HEK293 (cell line): ENCODE data around the gene TEX30.

Source experiments
- CTCF ChIA-PET: fragments of 350-600 bp; formaldehyde crosslinking; extraction: SDS; loops from one replicate; lab custom pipeline; 2021; ENCODE audit warnings: antibody characterized with exemption; lab: Yijun Ruan, JAX
- POLR2A ChIA-PET: fragments of 300-600 bp; formaldehyde crosslinking; extraction: SDS; loops from one replicate; lab custom pipeline; 2020; ENCODE audit warnings: antibody characterized with exemption, inconsistent platforms; lab: Yijun Ruan, JAX
- H3K27ac ChIP-seq: fragments of 200-500 bp; sonication (Bioruptor generic); 2 replicates; pipeline ENCODE4 v1.5.1; 2014; ENCODE audit warnings: low read depth, low read length, control low read depth, inconsistent platforms; ENCODE audit errors: extremely low read depth
- H3K36me3 ChIP-seq, 2 experiments: fragments of 200-500 bp in 1 of 2; sonication (Bioruptor generic) in 1 of 2; 1 replicate in 1 of 2; 2 replicates in 1 of 2; pipeline ENCODE4 v1.5.1; 2014 to 2017; ENCODE audit warnings: inconsistent platforms in 2 of 2, low read length in 2 of 2; ENCODE audit not compliant: control insufficient read depth in 2 of 2, insufficient read depth in 1 of 2
- H3K4me1 ChIP-seq: fragments of 200-500 bp; sonication (Bioruptor generic); 2 replicates; pipeline ENCODE4 v1.5.1; 2014; ENCODE audit warnings: mild to moderate bottlenecking, low read length, inconsistent platforms; ENCODE audit not compliant: control insufficient read depth, insufficient read depth
- H3K4me3 ChIP-seq: 2 replicates; pipeline ENCODE4 v1.5.1; 2011; ENCODE audit warnings: low read depth, mild to moderate bottlenecking, control low read depth, low read length, moderate library complexity
- H3K9me3 ChIP-seq: fragments of 200-500 bp; sonication (Bioruptor generic); 2 replicates; pipeline ENCODE4 v1.5.1; 2014; ENCODE audit warnings: low read depth, low read length, inconsistent platforms; ENCODE audit not compliant: control insufficient read depth, insufficient read depth
- GLIS1 ChIP-seq: fragments of 450-650 bp; formaldehyde crosslinking; IDR thresholded peaks from 2 replicates; pipeline ENCODE4 v1.5.1; 2016; ENCODE audit warnings: missing biosample characterization, missing genetic modification characterization
- GLIS2 ChIP-seq: fragments of 450-650 bp; formaldehyde crosslinking; IDR thresholded peaks from 2 replicates; pipeline ENCODE4 v1.5.1; 2016; ENCODE audit warnings: missing biosample characterization, missing genetic modification characterization
- OSR2 ChIP-seq: fragments of 450-650 bp; formaldehyde crosslinking; IDR thresholded peaks from 2 replicates; pipeline ENCODE4 v1.5.1; 2016; ENCODE audit warnings: missing biosample characterization, missing genetic modification characterization
- YY1 ChIP-seq: fragments of 450-650 bp; formaldehyde crosslinking; IDR thresholded peaks from 2 replicates; pipeline ENCODE4 v1.5.1; 2018; ENCODE audit warnings: missing biosample characterization, missing genetic modification characterization
- ZBTB1 ChIP-seq: fragments of 450-650 bp; formaldehyde crosslinking; IDR thresholded peaks from 2 replicates; pipeline ENCODE4 v1.5.1; 2016; ENCODE audit warnings: missing biosample characterization, missing genetic modification characterization
- ZBTB17 ChIP-seq: fragments of 450-650 bp; formaldehyde crosslinking; IDR thresholded peaks from 2 replicates; pipeline ENCODE4 v1.5.1; 2016; ENCODE audit warnings: missing biosample characterization, missing genetic modification characterization
- ZNF132 ChIP-seq: fragments of 450-650 bp; formaldehyde crosslinking; IDR thresholded peaks from 2 replicates; pipeline ENCODE4 v1.5.1; 2017; ENCODE audit warnings: missing biosample characterization, missing genetic modification characterization, borderline replicate concordance
- ZNF138 ChIP-seq: fragments of 450-650 bp; formaldehyde crosslinking; IDR thresholded peaks from 2 replicates; pipeline ENCODE4 v1.5.1; 2016; ENCODE audit warnings: missing biosample characterization, missing genetic modification characterization, borderline replicate concordance
- ZNF146 ChIP-seq: fragments of 450-650 bp; formaldehyde crosslinking; IDR thresholded peaks from 2 replicates; pipeline ENCODE4 v1.5.1; 2016; ENCODE audit warnings: missing biosample characterization, missing genetic modification characterization
- ZNF19 ChIP-seq: fragments of 450-650 bp; formaldehyde crosslinking; IDR thresholded peaks from 2 replicates; pipeline ENCODE4; 2016; ENCODE audit warnings: missing biosample characterization, missing genetic modification characterization, low read depth
- ZNF239 ChIP-seq: fragments of 450-650 bp; formaldehyde crosslinking; IDR thresholded peaks from 2 replicates; pipeline ENCODE4 v1.5.1; 2016; ENCODE audit warnings: missing biosample characterization, missing genetic modification characterization
- ZNF394 ChIP-seq: fragments of 450-650 bp; formaldehyde crosslinking; IDR thresholded peaks from 2 replicates; pipeline ENCODE4 v1.5.1; 2016; ENCODE audit warnings: missing biosample characterization, missing genetic modification characterization, mild to moderate bottlenecking, moderate library complexity, borderline replicate concordance
- ZNF423 ChIP-seq: fragments of 450-650 bp; formaldehyde crosslinking; IDR thresholded peaks from 2 replicates; pipeline ENCODE4 v1.5.1; 2016; ENCODE audit warnings: missing biosample characterization, missing genetic modification characterization
- ZNF560 ChIP-seq: fragments of 450-650 bp; formaldehyde crosslinking; IDR thresholded peaks from 2 replicates; pipeline ENCODE4 v1.5.1; 2017; ENCODE audit warnings: missing biosample characterization, missing genetic modification characterization, borderline replicate concordance
- ZNF610 ChIP-seq: fragments of 450-650 bp; formaldehyde crosslinking; IDR thresholded peaks from 2 replicates; pipeline ENCODE4 v1.5.1; 2016; ENCODE audit warnings: missing biosample characterization, missing genetic modification characterization, borderline replicate concordance
- ZNF621 ChIP-seq: fragments of 450-650 bp; formaldehyde crosslinking; IDR thresholded peaks from 2 replicates; pipeline ENCODE4 v1.5.1; 2017; ENCODE audit warnings: missing biosample characterization, missing genetic modification characterization
- ZNF626 ChIP-seq: fragments of 450-650 bp; sonication (Bioruptor Pico); formaldehyde crosslinking; IDR thresholded peaks from 2 replicates; pipeline ENCODE4 v1.5.1; 2018; ENCODE audit warnings: missing biosample characterization, missing genetic modification characterization, inconsistent platforms
- ZNF629 ChIP-seq: fragments of 450-650 bp; formaldehyde crosslinking; IDR thresholded peaks from 2 replicates; pipeline ENCODE4 v1.5.1; 2017; ENCODE audit warnings: missing biosample characterization, missing genetic modification characterization
- ZNF660 ChIP-seq: fragments of 450-650 bp; IDR thresholded peaks from 2 replicates; pipeline ENCODE4 v1.5.1; 2018; ENCODE audit warnings: missing biosample characterization, mild to moderate bottlenecking, missing genetic modification characterization
- ZNF747 ChIP-seq: fragments of 450-650 bp; formaldehyde crosslinking; IDR thresholded peaks from 2 replicates; pipeline ENCODE4 v1.5.1; 2016; ENCODE audit warnings: missing biosample characterization, missing genetic modification characterization
- TF ChIP-seq, protein P1 (sequence below): fragments of 450-650 bp; formaldehyde crosslinking; IDR thresholded peaks from 2 replicates; pipeline ENCODE4 v1.5.1; 2016; ENCODE audit warnings: missing biosample characterization, missing genetic modification characterization
- TF ChIP-seq, protein P2 (sequence below): sonication (generic); formaldehyde crosslinking; IDR thresholded peaks from 2 replicates; pipeline ENCODE4 v1.8.1; 2022; ENCODE audit warnings: mild to moderate bottlenecking, moderate library complexity, missing genetic modification reagents
- TF ChIP-seq, protein P3 (sequence below): fragments of 450-650 bp; formaldehyde crosslinking; IDR thresholded peaks from 2 replicates; pipeline ENCODE4 v1.5.1; 2016; ENCODE audit warnings: missing biosample characterization, missing genetic modification characterization
- TF ChIP-seq, protein P4 (sequence below): fragments of 450-650 bp; formaldehyde crosslinking; IDR thresholded peaks from 2 replicates; pipeline ENCODE4 v1.5.1; 2016; ENCODE audit warnings: missing biosample characterization, missing genetic modification characterization, borderline replicate concordance
- TF ChIP-seq, protein P5 (sequence below): fragments of 450-650 bp; formaldehyde crosslinking; IDR thresholded peaks from 2 replicates; pipeline ENCODE4 v1.5.1; 2017; ENCODE audit warnings: missing biosample characterization, mild to moderate bottlenecking, missing genetic modification characterization, moderate library complexity

The TEX30 gene

DNA sequence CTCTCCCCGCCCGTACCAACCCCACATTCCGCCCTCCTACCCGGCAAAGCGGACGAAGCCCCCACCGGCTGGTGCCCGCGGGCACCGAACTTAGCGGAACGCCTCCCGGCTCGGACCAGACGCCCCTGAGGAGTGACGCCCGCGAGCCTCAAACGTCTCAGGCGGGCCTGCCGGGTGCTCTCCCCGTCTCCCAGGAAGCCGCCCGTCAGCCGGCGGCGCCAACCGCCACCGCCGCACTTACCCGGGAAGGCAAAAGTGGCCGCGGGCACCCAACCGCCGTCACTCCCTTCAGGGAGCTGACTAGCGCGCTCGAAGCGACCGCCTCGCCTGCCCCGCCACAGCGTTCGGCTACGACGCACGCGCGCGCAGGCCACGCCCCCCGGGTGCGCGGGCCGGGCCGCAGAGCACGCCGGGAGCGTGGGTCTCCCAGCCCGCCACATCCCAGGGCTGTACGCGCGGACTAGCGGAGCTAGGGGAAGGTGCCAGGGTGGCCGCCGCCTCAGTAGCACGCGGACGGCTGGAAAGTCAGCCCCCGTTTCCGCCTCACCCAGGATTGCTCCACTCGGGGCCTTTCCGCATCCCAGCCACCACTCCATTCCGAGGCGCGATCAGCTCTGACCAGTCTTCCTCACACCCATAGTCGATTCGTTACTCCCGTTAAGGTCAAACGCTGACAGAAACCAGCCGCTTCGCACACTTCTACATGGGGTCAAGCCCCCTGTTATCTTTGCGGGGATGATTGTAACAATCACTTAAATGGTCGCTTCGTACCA is at the start of gene TEX30:
TSS of gene TEX30 (minus strand) at position 346 of the 773 bp plus-strand sequence. CDS start 3,760 bp downstream, outside the sequence.
- Histone ChIP-seq H3K9me3 (no peaks in the 10 kb centered on the region), H3K36me3 (no peaks in the 10 kb centered on the region), H3K4me1 (peaks cover 3% of the 10 kb centered on the region; the same call in 1 of the 2 replicates), H3K27ac (peak within 1 kb of the TSS; percentile 69), H3K4me3 (peak within 1 kb of the TSS; percentile 71)
- ChIA-PET POLR2A (interaction anchor here (0.6 to 2.1 kb wide), 11 partner anchors 26 to 181 kb away, joined by 3 to 19 read pairs (median 4); partner anchors contain the start of genes BIVM, ERCC5, POGLUT2 and TPP2), CTCF (interaction anchor here (0.6 kb wide), 1 partner anchor 141 kb away, joined by 3 read pairs; no protein-coding TSS in a partner anchor)
- peak; percentile 34; the same call in 1 of the 2 replicates for TF ChIP-seq YY1 (tag by site-specific recombination)
- TF ChIP-seq GLIS1 (tag by site-specific recombination), result 0 out of 2 replicates have a peak, but pooled peaks have one; percentile 8
- TF ChIP-seq ZNF423 (tag by site-specific recombination), result 0 out of 2 replicates have a peak, but pooled peaks have one; percentile 52
- TF ChIP-seq, protein P1, sequence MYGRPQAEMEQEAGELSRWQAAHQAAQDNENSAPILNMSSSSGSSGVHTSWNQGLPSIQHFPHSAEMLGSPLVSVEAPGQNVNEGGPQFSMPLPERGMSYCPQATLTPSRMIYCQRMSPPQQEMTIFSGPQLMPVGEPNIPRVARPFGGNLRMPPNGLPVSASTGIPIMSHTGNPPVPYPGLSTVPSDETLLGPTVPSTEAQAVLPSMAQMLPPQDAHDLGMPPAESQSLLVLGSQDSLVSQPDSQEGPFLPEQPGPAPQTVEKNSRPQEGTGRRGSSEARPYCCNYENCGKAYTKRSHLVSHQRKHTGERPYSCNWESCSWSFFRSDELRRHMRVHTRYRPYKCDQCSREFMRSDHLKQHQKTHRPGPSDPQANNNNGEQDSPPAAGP (tag by site-specific recombination), result no peak; the same call in 1 of the 2 replicates
- 0 out of 2 replicates have a peak, but pooled peaks have one; percentile 3 for TF ChIP-seq ZNF146 (tag by site-specific recombination)
- no peak for TF ChIP-seq ZNF621 (tag by site-specific recombination)
- TF ChIP-seq ZNF19, result no peak
- TF ChIP-seq, protein P2, sequence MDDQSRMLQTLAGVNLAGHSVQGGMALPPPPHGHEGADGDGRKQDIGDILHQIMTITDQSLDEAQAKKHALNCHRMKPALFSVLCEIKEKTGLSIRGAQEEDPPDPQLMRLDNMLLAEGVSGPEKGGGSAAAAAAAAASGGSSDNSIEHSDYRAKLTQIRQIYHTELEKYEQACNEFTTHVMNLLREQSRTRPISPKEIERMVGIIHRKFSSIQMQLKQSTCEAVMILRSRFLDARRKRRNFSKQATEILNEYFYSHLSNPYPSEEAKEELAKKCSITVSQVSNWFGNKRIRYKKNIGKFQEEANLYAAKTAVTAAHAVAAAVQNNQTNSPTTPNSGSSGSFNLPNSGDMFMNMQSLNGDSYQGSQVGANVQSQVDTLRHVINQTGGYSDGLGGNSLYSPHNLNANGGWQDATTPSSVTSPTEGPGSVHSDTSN (CRISPR knock-in tag), result peak; percentile 80; the same call in 1 of the 2 replicates
- TF ChIP-seq ZNF629 (tag by site-specific recombination), result 0 out of 2 replicates have a peak, but pooled peaks have one; percentile 21
- TF ChIP-seq, protein P3, sequence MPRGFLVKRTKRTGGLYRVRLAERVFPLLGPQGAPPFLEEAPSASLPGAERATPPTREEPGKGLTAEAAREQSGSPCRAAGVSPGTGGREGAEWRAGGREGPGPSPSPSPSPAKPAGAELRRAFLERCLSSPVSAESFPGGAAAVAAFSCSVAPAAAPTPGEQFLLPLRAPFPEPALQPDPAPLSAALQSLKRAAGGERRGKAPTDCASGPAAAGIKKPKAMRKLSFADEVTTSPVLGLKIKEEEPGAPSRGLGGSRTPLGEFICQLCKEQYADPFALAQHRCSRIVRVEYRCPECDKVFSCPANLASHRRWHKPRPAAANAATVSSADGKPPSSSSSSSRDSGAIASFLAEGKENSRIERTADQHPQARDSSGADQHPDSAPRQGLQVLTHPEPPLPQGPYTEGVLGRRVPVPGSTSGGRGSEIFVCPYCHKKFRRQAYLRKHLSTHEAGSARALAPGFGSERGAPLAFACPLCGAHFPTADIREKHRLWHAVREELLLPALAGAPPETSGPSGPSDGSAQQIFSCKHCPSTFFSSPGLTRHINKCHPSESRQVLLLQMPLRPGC (tag by site-specific recombination), result no peak
- TF ChIP-seq ZNF747 (tag by site-specific recombination), result no peak
- TF ChIP-seq ZNF394 (tag by site-specific recombination), result no peak; the same call in 1 of the 2 replicates
- TF ChIP-seq ZNF560 (tag by site-specific recombination), result no peak
- TF ChIP-seq, protein P4, sequence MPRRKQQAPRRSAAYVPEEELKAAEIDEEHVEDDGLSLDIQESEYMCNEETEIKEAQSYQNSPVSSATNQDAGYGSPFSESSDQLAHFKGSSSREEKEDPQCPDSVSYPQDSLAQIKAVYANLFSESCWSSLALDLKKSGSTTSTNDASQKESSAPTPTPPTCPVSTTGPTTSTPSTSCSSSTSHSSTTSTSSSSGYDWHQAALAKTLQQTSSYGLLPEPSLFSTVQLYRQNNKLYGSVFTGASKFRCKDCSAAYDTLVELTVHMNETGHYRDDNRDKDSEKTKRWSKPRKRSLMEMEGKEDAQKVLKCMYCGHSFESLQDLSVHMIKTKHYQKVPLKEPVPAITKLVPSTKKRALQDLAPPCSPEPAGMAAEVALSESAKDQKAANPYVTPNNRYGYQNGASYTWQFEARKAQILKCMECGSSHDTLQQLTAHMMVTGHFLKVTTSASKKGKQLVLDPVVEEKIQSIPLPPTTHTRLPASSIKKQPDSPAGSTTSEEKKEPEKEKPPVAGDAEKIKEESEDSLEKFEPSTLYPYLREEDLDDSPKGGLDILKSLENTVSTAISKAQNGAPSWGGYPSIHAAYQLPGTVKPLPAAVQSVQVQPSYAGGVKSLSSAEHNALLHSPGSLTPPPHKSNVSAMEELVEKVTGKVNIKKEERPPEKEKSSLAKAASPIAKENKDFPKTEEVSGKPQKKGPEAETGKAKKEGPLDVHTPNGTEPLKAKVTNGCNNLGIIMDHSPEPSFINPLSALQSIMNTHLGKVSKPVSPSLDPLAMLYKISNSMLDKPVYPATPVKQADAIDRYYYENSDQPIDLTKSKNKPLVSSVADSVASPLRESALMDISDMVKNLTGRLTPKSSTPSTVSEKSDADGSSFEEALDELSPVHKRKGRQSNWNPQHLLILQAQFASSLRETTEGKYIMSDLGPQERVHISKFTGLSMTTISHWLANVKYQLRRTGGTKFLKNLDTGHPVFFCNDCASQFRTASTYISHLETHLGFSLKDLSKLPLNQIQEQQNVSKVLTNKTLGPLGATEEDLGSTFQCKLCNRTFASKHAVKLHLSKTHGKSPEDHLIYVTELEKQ (tag by site-specific recombination), result no peak
- TF ChIP-seq ZNF132, result no peak
- no peak; the same call in 1 of the 2 replicates for TF ChIP-seq GLIS2 (tag by site-specific recombination)
- TF ChIP-seq ZNF660 (tag by site-specific recombination), result 0 out of 2 replicates have a peak, but pooled peaks have one; percentile 63
- TF ChIP-seq ZNF239, result no peak
- no peak for TF ChIP-seq ZNF138 (tag by site-specific recombination)
- no peak for TF ChIP-seq ZNF626 (tag by site-specific recombination)
- TF ChIP-seq ZBTB17, result no peak
- no peak for TF ChIP-seq OSR2
- TF ChIP-seq, protein P5, sequence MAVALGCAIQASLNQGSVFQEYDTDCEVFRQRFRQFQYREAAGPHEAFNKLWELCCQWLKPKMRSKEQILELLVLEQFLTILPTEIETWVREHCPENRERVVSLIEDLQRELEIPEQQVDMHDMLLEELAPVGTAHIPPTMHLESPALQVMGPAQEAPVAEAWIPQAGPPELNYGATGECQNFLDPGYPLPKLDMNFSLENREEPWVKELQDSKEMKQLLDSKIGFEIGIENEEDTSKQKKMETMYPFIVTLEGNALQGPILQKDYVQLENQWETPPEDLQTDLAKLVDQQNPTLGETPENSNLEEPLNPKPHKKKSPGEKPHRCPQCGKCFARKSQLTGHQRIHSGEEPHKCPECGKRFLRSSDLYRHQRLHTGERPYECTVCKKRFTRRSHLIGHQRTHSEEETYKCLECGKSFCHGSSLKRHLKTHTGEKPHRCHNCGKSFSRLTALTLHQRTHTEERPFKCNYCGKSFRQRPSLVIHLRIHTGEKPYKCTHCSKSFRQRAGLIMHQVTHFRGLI (tag by site-specific recombination), result peak; percentile 55; the same call in 1 of the 2 replicates
- no peak for TF ChIP-seq ZBTB1 (tag by site-specific recombination)
- TF ChIP-seq ZNF610, result 0 out of 2 replicates have a peak, but pooled peaks have one; percentile 57
